ENCODE results near the gene TMEFF1.

TMEFF1 gene

DNA sequence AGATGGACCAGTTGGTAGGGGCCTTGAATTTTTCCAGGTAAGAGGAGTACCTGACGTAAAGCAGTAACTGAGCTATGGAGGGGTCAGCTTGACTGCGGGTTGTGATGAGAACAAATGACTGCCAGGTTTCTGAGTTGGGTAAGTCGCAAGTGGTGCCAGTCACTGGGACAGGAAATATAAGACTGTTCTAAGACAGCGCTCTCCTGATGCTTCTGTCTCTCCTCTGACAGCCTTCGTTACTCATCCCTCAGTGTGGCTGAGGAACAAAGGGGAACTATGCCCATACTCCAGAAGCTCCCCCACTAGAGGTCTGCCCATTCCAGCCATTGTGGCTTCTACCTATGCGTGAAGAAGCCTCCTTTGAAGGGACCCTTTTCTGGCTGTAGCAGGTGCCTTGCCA lies 118.2 kb downstream of the TMEFF1 start:
- H3K4me3 ChIP-seq (ENCODE audit: low read depth, low read length), result no peak overlapping the region
- no peak for DNase-seq (ENCODE audit: low read depth)
- TF ChIP-seq, protein P1, sequence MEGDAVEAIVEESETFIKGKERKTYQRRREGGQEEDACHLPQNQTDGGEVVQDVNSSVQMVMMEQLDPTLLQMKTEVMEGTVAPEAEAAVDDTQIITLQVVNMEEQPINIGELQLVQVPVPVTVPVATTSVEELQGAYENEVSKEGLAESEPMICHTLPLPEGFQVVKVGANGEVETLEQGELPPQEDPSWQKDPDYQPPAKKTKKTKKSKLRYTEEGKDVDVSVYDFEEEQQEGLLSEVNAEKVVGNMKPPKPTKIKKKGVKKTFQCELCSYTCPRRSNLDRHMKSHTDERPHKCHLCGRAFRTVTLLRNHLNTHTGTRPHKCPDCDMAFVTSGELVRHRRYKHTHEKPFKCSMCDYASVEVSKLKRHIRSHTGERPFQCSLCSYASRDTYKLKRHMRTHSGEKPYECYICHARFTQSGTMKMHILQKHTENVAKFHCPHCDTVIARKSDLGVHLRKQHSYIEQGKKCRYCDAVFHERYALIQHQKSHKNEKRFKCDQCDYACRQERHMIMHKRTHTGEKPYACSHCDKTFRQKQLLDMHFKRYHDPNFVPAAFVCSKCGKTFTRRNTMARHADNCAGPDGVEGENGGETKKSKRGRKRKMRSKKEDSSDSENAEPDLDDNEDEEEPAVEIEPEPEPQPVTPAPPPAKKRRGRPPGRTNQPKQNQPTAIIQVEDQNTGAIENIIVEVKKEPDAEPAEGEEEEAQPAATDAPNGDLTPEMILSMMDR (IDR thresholded peaks at IDR 0.05; ENCODE audit: low read depth, low read length, missing control alignments), result no peak
- in situ Hi-C loops (cut with HindIII; ENCODE audit: low sequenced_read_pairs), result loop anchor here (25.0 kb wide), 1 partner anchor 279 kb away; no protein-coding TSS in a partner anchor

DNA sequence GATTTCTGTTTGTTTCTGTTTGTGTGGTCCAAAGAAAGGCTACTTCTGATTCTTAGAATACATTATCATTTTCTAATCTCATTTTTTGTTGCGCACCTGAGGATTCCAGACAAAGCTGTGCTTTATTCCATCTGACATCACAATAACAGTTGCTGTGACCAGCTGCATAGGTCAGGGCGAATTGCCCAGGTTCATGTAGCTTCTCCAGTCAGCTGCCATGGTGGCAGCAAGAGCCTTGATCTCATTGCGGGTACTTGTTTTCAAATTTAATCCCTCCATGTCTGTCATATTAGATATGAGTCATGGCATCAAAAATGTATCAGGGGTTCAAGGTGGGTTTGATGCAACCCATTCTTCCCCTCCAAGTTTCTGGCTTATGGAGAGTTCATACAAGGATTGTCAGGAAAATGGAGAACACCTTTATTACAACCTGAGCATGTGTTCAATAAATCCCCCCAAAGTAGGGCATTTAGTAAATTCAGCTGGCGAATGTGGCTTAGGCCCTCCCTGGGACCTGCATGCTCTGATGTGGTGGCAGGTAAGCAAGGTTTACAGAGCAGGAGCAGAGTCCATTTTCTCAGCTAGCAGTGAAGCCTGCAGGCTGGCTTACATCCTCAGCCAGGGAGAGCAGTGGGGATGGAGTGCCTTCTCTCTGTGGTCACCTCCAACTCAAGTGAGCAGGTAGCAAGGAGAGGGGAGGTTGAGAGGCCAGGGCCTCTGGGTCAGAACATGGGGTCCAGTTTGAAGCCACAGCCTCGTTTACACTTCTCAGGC lies 118.9 kb downstream of the TMEFF1 start:
- in situ Hi-C loops (cut with HindIII; ENCODE audit: low sequenced_read_pairs), result loop anchor here (25.0 kb wide), 1 partner anchor 280 kb away; no protein-coding TSS in a partner anchor
- TF ChIP-seq, protein P1 (IDR thresholded peaks at IDR 0.05; ENCODE audit: low read depth, low read length, missing control alignments), result no peak
- no peak for DNase-seq (ENCODE audit: low read depth)
- no peak overlapping the region for H3K4me3 ChIP-seq (ENCODE audit: low read depth, low read length)

DNA sequence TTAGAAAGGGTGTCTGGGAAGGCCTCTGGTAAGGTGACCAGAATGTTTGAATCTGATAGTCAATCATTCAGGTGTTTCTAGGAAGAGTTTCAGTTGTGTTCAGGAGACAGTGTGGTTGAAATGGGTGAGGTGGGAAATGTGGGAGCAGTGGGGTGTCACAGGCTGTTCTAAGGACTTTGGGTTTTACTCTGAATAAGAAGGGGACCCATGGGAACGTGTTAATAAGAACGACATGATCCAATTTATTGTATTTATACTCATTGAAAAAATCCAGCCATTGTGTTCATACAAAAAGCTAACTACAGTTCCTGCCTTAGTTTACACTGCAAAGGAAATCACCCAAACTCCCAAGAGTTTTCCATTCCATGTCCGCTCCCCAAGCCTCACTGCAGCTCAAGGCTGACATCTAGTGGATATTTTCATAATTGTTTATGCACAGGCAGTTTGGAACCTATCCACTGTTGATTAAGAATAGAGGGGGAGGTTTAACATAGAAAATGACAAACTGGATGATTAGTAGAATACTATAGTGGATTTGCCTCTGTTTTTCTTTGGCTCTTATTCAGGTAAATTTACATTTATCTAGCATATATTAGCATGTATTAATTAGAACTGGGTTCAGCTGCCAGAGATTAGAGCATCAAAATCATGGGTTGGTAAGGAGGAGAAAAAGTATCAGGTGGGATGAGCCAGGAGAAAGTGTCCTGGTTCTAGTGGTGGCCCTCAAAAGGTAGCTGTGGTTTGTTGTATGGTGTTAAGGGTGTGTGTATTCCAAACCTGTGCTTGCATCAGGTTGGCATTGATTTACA lies 122.6 kb downstream of the TMEFF1 start:
- in situ Hi-C loops (cut with HindIII; ENCODE audit: low sequenced_read_pairs), result loop anchor here (25.0 kb wide), 1 partner anchor 283 kb away; no protein-coding TSS in a partner anchor
- H3K4me3 ChIP-seq (ENCODE audit: low read depth, low read length), result no peak overlapping the region
- peak; percentile 55 for DNase-seq (ENCODE audit: low read depth)
- TF ChIP-seq, protein P1 (IDR thresholded peaks at IDR 0.05; ENCODE audit: low read depth, low read length, missing control alignments), result peak; percentile 72

DNA sequence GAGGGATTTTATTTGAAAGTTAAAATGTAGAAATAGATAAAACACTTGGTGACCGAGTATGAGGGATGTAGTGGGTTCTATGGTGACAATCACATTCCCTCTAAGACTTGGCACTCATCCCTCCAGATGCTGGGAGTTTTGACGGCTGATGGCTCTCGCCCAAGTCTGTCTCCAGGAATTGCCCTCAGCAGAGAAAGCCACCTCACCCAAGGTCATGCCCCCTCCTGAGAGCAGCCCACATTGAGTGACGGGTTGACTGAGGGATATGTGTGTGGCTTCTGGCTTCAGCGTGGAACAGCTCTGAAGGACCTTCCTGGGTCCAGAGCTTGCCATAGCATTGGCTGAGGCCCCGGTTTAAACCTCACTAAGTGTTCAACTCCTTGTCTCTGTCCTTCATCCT lies 124.3 kb downstream of the TMEFF1 start:
- TF ChIP-seq, protein P1 (IDR thresholded peaks at IDR 0.05; ENCODE audit: low read depth, low read length, missing control alignments), result no peak
- in situ Hi-C loops (cut with HindIII; ENCODE audit: low sequenced_read_pairs), result loop anchor here (25.0 kb wide), 1 partner anchor 285 kb away; no protein-coding TSS in a partner anchor
- DNase-seq (ENCODE audit: low read depth), result no peak

DNA sequence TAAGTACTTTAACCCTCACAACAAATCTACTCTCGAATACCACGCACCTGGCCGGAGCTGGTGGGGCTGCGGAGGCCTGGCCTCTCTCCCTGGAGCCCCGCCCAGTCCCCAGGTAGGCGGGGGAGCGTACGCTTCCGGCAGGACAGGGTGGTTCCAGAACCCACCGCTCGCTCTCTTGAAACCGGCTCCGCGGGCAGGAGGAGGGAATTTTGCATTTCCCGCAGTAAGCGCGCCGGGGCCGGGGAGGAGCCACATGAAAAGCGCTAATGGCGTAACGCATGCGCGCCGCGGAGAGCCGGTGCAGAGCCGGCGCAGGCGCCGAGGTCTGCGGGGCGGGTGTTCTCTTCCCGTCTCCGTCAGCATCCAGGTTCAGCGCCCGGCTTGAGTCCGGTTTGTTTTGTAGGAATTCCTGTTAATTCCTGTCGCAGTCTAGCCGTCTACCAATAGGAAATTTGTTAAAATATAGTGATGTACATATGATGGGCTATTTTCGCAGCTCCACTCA lies 125.7 kb downstream of the TMEFF1 start:
- in situ Hi-C loops (cut with HindIII; ENCODE audit: low sequenced_read_pairs), result loop anchor here (25.0 kb wide), 1 partner anchor 286 kb away; no protein-coding TSS in a partner anchor
- TF ChIP-seq, protein P1 (IDR thresholded peaks at IDR 0.05; ENCODE audit: low read depth, low read length, missing control alignments), result no peak
- H3K4me3 ChIP-seq (ENCODE audit: low read depth, low read length), result peak overlapping the region; percentile 47
- no peak for DNase-seq (ENCODE audit: low read depth)

More for the DNA sequence above, 124.3 kb downstream of the TMEFF1 start:
- no peak overlapping the region for H3K4me3 ChIP-seq (ENCODE audit: low read depth, low read length)

DNA sequence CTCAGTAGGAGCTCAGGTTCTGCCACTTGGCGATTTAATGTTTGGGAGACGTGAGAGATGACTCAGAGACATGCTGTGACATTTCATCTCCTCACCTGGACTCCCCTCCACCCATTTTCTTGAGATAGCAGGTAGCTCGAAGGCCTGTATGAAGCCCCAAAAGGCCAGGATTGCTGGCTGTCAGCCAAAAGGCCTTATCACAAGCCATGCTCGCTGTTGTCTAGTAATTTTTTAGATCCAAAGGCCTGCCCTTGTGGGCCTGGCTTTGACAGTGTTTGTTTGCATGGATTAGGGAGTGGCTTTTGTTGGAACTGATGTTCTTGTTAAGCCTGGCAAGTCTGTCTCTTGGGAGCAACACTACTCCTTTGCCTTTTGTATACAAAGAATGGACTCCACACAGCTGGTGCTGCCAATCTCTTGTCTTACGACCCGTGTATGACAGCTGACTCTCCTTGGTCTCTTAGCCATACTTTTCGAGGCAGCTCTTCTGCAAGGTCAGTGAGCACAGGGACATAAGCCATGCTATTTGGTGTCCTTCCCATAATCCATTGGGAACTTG lies 127.7 kb downstream of the TMEFF1 start:
- in situ Hi-C loops (cut with HindIII; ENCODE audit: low sequenced_read_pairs), result no loop called here
- DNase-seq (ENCODE audit: low read depth), result no peak
- TF ChIP-seq, protein P1 (IDR thresholded peaks at IDR 0.05; ENCODE audit: low read depth, low read length, missing control alignments), result no peak
- no peak overlapping the region for H3K4me3 ChIP-seq (ENCODE audit: low read depth, low read length)
